ENCODE data around the gene ETAA1.

The ETAA1 gene

DNA sequence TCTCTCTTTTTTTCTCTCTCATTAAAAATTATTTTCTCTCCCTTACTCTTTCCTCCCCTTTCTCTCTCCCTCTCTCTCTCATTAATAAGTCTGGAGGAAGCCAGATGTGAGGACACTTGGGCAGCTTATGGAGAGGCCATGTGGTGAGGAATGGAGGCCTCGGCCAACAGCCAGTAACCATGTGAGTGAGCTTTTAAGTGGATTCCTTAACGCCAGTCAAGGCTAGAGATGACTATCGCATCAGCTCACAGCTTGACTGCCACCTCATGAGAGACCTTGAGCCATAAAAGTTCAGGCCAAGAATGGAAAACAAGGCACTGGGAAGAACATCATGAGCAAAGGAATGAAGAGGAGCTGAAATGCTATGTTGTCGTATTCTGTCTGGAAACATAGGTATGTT is 39.1 kb downstream of the ETAA1 start:
- DNase-seq (ENCODE audit: insufficient read length, low spot score): no peak
- FAIRE-seq: peak; percentile 44

DNA sequence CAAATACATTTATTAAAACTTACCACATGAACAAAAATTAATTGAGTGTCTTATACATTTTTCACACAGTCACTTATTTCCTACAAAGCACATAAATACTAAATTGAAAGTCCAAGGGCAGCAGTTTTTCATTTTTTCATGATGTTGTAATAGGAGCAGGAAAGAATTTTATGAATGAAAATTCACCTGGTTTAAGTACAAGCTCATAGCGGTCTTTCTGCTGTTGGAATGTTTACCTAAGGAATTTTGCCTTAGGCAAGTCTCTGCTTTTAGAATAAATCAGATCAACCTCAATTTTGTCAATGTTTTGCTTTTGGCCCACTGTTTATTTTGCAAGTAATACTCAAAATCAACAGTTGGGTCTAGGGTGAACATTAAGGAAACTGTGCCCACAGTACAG is 40.0 kb downstream of the ETAA1 start:
- FAIRE-seq: peak; percentile 28
- peak; percentile 33 for DNase-seq (ENCODE audit: insufficient read length, low spot score)

DNA sequence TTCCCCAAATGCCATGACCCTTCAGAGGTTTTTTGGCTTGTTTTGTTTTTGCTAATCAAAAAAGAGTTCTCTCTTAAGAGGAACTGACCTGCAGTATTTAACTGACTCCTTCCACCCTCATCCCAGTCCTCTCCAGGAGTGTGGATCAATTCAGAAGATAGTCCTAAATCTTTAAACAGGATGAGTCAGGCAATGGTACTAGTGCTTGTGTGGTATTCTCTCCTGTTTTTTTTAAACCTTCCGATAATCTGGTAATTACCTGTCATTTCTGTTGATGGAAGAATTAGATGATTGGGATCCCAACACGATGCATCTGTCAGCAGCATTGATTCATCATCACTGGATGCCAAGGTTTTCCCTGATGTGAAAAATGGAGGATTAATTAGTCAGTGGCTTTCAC is 41.2 kb downstream of the ETAA1 start:
- FAIRE-seq (no peak), DNase-seq (ENCODE audit: insufficient read length, low spot score) (no peak)

DNA sequence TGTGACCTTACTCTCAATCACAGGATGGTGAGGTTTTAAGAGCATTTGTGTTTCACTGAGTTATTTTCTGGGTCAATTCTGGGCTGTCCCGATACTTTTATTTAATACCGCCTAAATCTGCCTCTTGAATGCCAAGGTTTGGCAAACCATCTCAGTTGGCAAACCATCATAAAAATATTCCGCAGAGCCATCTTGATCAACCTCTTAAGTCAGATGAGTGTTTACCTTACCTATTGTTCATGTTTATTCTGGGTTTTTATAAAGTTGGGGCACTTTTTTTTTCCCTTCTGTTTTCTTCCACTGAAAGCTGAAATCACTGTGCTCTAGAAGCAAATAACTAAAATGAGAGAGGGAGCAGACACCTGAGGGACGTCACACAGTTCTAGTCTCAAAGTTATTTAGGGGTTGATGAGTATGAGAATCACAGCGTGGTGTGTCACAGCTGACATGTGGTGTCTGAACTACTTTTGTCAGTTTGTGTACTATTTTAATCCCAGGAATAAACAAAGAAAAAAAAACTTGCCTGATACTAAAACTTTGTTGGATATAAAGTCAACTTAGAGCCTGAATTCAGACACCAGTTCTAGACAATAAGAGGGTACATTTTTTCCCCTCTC is 48.6 kb downstream of the ETAA1 start:
- DNase-seq (ENCODE audit: insufficient read length, low spot score) (no peak), FAIRE-seq (peak; percentile 13)

DNA sequence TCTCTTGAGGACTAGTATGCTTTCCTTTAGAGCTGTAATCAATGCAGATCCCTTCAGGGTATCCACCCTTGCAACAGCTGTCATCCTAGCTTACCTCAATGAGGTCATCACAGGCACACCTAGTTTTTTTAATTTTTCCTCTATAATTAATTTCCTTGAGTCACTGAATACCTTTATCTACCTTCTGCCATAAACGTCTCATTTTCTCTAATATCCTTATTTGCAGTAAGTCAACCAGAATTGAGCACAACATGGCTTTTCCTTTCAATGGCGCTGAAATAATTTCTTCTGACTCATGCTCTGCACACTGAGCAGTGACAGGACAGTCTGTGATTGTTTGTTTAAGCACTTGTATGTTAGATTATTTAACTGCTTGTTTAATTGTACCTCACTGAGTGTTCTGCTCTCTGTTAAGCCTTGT is 49.4 kb downstream of the ETAA1 start:
- no peak for DNase-seq (ENCODE audit: insufficient read length, low spot score)
- no peak for FAIRE-seq

DNA sequence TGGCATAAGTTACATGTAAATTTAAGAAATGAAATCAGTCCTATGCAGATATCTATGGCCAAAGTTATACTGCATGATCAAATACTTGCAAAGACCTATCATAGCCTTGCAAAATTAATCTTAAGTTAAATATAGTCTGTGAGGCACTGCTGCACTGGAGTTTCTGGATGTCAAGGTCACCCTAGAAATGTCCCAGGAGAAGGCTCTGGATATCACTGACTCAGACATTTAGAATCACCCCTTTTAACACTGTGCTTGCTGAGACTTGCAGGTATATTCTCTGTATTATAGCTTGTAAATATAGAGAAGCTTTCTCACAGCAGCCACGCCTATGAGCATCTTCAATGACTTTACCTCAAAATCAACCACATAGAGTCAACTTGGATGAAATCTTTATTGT is 51.5 kb downstream of the ETAA1 start:
- FAIRE-seq: no peak
- no peak for DNase-seq (ENCODE audit: insufficient read length, low spot score)

DNA sequence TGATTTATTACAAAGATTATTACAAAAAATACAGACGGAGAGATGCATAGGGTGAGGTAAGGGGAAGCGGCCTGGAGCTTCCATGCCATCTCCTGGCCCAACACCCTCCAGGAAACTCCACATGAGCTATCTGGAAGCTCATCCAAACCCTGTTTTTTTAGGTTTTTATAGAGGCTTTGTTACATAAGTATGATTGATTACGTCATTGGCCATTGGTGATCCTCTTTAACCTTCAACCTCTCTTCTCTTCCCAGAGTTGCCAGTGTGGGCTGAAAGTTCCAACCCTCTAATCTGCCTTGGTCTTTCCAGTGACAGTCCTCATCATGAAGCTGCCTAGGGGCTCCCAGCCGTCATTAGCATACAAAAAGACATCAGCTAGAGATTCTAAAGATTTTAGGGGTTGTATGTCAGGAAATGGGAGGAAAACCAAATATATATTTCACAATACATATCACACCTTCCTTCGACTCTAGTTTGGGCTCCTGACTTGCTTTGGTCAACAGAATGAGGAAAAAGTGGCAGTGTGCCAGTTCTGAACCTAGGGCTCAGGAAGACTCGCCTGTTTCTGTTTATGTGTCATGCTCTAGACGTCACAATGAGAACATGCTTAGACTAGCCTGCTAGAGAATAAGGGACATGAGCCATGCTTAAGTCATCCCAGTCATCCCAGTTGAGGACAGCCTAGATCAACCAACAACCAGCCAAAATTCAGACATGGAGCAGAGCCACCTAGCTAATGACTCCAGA is 54.1 kb downstream of the ETAA1 start:
- no peak for FAIRE-seq
- DNase-seq (ENCODE audit: insufficient read length, low spot score): peak; percentile 49

DNA sequence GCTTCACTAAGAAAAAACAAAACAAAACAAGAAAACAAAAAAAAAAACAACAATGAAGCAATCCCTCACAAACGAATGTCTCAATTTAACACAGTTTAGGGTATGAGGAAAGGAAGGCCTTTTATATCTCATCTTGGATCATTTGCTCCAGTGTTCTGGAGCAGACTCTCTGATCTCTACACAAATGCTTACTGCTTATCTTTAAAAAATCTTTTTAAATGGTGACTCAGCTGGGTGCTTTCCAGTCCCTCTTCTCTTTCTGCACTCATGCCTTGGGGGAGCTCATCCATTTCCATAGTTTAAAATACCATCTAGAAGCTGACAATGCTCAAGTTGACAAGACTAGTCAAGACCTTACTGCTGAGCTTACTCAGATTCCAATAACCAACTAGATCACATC is 56.2 kb downstream of the ETAA1 start:
- FAIRE-seq: no peak
- no peak for DNase-seq (ENCODE audit: insufficient read length, low spot score)

DNA sequence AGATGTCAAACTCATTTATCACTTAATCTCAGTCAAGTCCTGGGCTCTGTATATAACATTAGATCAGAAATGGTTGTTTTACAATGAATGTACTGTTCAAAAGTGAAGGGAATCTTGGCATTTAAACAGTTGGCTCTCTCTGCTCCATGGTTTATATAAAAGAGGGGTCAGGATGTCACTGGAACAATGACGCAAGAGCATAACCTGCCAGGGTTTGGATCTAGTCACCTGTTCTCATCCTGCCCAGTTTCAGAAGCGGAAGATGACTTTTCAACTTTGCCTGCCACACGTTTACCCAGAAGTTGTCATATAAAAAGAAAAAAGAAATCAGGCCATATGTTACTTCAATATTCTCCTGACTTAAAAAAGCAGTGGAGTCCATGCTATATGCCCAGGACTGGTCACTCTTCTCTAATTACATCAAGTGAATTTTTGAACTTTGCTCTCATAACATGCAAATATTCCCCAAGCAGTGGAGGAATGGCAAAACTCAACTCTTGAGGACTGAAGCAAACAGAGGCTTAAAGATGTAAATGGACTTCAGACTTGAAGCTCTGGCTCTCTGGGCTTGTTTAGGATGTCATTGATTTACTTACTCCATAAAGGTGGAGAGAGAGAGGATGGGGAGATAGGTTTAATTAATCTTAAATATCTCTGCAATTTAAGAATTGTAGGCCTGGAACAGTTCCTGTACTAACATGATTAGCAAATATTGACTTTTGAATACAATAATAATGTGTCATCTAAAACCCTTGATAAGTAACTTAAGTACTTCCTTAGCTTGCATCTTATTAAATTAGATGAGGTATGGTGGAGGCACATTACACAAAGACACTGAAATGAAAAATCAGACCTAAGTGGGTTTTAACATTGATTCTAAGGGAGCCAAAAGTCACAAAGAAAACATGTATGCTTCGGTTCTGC is 58.3 kb downstream of the ETAA1 start:
- FAIRE-seq: no peak
- no peak for DNase-seq (ENCODE audit: insufficient read length, low spot score)

DNA sequence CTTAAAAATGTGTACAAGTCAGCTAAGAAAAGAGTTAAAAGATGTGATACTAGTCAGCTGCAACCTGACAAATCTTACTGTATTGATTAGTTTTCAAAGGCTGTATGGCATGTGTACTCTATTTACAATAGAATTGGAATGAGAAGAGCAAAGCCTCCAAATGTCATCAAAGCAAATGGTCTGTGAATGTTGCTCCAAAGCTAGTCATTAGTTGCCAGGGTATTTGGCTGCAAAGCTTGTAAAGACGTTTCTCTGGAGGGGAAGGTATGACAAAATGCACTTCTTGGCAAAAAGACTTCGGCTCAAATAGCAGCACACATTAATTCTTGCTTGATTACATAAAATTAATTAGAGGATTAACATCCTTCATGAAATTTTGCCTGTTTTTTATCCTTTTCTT is 59.3 kb downstream of the ETAA1 start:
- FAIRE-seq: no peak
- DNase-seq (ENCODE audit: insufficient read length, low spot score): no peak

DNA sequence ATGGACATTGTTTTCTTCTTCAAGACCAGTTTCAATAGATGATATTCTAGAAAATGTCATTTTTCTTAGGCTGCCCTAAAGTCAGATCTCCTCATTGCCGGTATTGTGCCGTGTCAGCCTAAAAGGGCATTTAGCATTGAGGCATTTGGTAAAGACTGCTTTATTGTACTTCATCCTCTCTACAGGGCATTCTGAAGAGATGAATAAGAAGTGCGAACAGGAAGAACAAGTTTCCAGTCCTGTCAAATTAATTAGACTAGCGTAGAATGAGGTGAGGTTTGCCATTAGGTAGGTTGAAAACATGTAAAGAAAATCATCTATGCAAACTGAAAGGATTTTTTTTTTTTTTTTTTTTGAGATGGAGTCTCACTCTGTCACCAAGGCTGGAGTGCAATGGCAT is 60.6 kb downstream of the ETAA1 start:
- FAIRE-seq (peak; percentile 38), DNase-seq (ENCODE audit: insufficient read length, low spot score) (no peak)

DNA sequence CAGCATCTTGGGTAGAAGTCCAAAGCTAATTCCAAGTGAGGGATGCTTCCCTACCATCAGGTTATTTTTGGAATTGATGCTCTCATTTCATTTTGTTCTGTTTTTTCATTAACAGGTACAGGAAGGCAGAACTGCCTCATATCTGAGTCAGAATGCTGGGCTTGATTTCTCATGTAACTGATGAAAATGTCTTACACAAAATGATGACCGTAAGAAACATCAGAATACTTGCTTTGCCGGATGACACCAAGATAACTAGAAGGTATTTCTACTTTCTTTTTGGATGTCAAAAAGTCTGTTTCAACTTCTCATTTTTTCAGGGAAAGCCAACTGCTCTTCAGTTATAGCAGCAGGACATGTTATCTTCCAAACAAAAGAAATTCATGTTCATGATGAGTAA is 62.6 kb downstream of the ETAA1 start:
- DNase-seq (ENCODE audit: insufficient read length, low spot score) (no peak), FAIRE-seq (no peak)

All from HTR-8/SVneo (cell line).